GM10248 (cell line): ENCODE results near the gene AMZ1.
A peak's percentile ranks its signal among the peaks of the same experiment; 100 is the strongest.

Experiments
- CTCF ChIA-PET: fragments of 300-600 bp; sonication (Branson Sonifier 250); formaldehyde crosslinking; extraction: SDS; loops from one replicate; lab custom pipeline; 2021; ENCODE audit warnings: antibody characterized with exemption; lab: Yijun Ruan, JAX
- POLR2A ChIA-PET: fragments of 350-650 bp; sonication (Branson Sonifier 250); formaldehyde crosslinking; extraction: SDS; loops from one replicate; lab custom pipeline; 2020; ENCODE audit warnings: antibody characterized with exemption; lab: Yijun Ruan, JAX
- DNase-seq: peaks from one replicate; pipeline ENCODE4 v3.0.0; 2012; ENCODE audit errors: extremely low spot score
- TF ChIP-seq, protein P1 (sequence below): IDR thresholded peaks from 2 replicates; pipeline ENCODE4 v1.5.1; 2012; ENCODE audit warnings: mild to moderate bottlenecking, low read depth; ENCODE audit errors: extremely low read depth, missing control alignments, control extremely low read depth

The AMZ1 gene

DNA sequence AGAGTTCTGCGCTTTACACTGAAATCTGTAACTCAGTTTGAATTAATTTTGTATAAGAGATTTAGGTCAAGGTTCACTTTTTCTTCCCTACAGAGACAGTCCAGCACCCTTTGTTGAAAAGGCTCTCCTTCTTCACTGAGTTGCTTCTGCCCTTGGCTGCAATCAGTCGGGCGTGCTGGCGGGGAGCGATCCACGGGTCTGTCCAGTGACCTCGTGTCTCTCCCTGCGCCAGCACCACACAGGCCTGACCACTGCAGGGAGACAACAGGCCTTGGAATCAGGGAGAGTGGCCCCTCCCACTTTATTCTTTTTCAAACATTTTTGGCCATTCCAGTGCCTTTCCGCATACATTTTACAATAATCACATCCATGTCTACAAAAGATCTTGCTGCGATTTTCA lies 66.9 kb downstream of the AMZ1 start:
- CTCF ChIA-PET = interaction anchor here (1.5 kb wide), 1 partner anchor 45 kb away, joined by 5 read pairs; no protein-coding TSS in a partner anchor
- DNase-seq = no peak
- TF ChIP-seq, protein P1, sequence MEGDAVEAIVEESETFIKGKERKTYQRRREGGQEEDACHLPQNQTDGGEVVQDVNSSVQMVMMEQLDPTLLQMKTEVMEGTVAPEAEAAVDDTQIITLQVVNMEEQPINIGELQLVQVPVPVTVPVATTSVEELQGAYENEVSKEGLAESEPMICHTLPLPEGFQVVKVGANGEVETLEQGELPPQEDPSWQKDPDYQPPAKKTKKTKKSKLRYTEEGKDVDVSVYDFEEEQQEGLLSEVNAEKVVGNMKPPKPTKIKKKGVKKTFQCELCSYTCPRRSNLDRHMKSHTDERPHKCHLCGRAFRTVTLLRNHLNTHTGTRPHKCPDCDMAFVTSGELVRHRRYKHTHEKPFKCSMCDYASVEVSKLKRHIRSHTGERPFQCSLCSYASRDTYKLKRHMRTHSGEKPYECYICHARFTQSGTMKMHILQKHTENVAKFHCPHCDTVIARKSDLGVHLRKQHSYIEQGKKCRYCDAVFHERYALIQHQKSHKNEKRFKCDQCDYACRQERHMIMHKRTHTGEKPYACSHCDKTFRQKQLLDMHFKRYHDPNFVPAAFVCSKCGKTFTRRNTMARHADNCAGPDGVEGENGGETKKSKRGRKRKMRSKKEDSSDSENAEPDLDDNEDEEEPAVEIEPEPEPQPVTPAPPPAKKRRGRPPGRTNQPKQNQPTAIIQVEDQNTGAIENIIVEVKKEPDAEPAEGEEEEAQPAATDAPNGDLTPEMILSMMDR = no peak
- POLR2A ChIA-PET = no interaction called here

DNA sequence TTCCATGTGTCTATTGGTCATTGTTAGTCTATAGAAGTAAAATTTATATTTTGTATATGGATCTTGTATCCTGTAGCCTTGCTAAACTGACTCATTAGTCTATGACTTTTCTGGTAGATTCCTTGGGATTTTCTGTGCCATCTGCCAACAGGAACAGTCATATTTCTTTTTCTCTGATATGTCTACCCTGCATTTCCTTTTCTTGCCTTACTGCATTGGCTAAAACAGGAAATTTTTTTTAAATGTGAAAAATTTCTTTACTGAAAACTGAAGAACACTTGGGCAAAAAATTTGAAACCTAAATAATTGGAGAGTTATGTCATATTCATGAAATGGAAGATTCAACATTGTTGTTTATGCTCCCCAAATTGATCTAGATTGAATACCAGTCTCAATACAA lies 67.5 kb downstream of the AMZ1 start:
- no peak for DNase-seq
- POLR2A ChIA-PET = no interaction called here
- CTCF ChIA-PET = interaction anchor here (1.0 kb wide), 1 partner anchor 46 kb away, joined by 3 read pairs; no protein-coding TSS in a partner anchor
- TF ChIP-seq, protein P1 = no peak

DNA sequence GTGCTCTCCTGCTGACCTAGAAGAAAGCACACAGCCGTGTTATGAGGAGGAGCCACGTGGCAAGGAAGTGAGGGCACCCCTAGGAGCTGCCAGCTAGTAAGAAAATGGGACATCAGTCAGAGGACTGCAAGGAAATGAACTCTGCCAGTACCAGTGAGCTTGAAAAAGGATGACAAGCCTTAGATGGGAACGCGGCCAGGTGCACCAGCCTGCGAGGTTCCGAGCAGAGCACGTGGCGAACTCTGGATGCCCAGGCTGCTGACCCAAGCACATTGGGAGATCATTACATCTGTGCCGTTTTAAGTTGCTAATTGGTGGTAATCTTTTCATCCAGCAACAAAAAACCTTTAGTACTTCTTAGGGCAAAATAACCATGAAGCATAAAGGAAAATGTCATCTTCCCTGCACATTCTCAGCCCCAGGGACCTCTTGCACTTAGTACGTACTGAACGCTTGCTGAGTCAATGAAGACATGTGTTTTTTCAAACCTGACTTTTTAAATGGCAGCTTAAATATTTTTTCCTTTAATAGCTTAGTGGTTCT lies 69.4 kb downstream of the AMZ1 start:
- ChIA-PET CTCF (interaction anchor here (0.6 to 5.0 kb wide), 7 partner anchors 12 to 397 kb away, joined by 3 to 27 read pairs (median 3); no protein-coding TSS in a partner anchor), POLR2A (no interaction called here)
- DNase-seq = no peak
- TF ChIP-seq, protein P1 = no peak

DNA sequence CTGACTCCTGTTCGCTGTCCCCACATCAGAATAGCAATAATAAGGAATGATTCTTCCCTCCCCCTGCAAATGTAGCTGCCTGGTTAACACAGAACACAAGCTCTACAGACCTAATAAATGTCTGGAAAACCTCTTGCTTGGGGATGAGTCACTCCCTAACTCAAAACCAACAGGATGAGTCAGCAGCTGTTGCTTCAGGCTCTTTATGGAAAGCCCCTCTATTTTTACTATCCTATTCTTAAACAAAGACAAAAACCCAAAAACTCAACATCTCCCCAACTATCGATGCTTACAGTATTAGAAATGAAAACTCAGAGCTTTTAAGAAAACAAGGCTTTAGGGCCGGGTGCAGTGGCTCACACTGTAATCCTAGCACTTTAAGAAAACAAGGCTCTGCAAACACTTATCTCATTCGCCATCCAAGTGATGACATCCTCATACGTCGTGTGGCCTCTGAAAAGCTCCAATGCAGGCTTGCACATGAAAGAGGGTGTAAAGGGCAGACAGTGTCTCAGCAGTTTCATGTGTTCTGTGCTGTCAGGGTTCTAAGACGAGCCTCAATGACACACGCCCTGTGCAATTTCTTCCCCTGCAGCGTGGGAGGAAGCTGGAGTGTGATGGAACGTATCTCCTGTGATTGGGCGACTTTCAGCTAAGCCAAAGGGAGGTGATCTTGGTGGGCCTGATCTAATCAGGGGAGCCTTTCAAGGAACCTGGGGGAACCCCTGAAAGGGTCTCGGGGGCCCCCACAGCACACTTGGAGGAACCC lies 70.1 kb downstream of the AMZ1 start:
- DNase-seq = peak; percentile 69
- ChIA-PET POLR2A (no interaction called here), CTCF (interaction anchor here (0.6 to 5.0 kb wide), 7 partner anchors 12 to 397 kb away, joined by 3 to 27 read pairs (median 3); no protein-coding TSS in a partner anchor)
- TF ChIP-seq, protein P1 = no peak

DNA sequence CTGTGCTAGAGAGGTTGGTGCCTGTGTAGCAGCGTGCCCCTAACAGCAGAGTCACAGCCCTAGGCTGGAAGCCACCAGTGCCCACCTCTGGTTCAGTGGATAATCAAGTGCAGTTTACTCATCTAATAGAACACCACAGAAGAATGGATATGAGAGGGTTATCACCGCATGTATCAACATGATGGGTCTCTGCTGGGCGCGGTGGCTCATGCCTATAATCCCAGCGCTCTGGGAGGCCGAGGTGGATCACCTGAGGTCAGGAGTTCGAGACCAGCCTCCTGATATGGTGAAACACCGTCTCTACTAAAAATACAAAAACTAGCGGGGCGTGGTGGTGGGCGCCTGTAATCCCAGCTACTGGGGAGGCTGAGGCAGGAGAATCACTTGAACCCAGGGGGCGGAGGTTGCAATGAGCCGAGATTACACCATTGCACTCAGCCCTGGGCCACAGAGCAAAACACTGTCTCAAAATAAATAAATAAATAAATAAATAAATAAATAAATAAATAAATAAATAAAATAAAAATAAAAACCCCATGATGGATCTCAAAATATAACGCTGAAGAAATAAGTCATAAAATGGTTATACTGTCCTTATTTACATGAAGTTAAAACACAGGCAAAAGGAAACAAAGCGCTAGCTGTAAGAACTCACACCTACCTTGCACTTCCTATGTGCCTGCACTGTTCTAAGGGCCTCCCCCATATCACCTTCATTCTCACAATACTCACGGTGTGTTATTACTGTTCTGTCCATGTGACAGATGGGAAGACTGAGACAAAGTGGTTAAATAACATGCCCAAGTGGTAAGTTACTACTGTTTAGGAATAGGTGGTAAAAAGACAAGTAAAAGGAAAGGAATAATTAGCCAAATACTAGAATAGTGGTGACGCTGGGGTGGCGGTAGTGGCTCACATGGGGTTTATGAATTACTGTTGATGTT lies 70.9 kb downstream of the AMZ1 start:
- CTCF ChIA-PET = interaction anchor here (1.3 to 5.0 kb wide), 7 partner anchors 11 to 396 kb away, joined by 3 to 27 read pairs (median 8); no protein-coding TSS in a partner anchor
- TF ChIP-seq, protein P1 = no peak
- DNase-seq = no peak
- POLR2A ChIA-PET = no interaction called here

DNA sequence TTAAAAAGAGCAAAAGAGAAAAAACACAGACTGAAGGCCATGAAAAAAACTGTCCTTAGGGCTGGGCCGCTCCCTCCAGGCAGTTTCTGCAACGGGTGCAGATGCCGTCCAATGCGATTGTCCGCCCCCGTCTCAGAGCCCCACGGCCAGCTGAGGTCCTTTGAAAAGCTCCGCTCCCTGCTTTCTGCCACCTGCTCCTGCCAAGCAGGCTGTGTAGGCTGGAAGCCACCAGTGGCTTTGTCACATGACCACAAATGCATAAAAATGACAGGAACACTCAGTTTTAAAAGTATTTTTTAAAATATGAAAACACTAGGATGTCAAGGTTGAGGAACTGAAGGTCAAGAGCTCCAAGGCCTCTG lies 71.7 kb downstream of the AMZ1 start:
- TF ChIP-seq, protein P1 = no peak
- ChIA-PET POLR2A (no interaction called here), CTCF (interaction anchor here (2.5 to 5.0 kb wide), 3 partner anchors 10 to 49 kb away, joined by 8 to 27 read pairs (median 9); no protein-coding TSS in a partner anchor)
- DNase-seq = no peak
